ENCODE results near the gene UGT2B17. TPM values are rescaled to one million over a fixed set of nuclear protein-coding genes. Genes with fewer than 3 reads are reported as not detected.

UGT2B17 gene
- total RNA-seq, 2 donors from 2014 or later = not detected

GRCh38 chr4:68606240-68606639 is 30.1 kb upstream of the UGT2B17 start:
- Histone ChIP-seq H3K4me1 (ENCODE audit: control insufficient read depth in 1 of 2, low read depth in 2 of 2) (no peaks in the 10 kb centered on the region), H3K27ac (no peak overlapping the region), H3K4me3 (no peak overlapping the region), H3K9me3 (no peaks in the 10 kb centered on the region), H3K27me3 (replicated peaks; ENCODE audit: insufficient read depth) (no peaks in the 10 kb centered on the region), H3K36me3 (no peaks in the 10 kb centered on the region)
- no peak for ATAC-seq (ENCODE audit: insufficient number of reproducible peaks, low FRiP score, low read depth)
- TF ChIP-seq CTCF (IDR thresholded peaks at IDR 0.05) = no peak
- DNase-seq (ENCODE audit: low spot score) = no peak

GRCh38 chr4:68599150-68599549 is 23.0 kb upstream of the UGT2B17 start:
- H3K4me1 ChIP-seq (ENCODE audit: control insufficient read depth in 1 of 2, low read depth in 2 of 2) = no peaks in the 10 kb centered on the region
- no peak for TF ChIP-seq CTCF (IDR thresholded peaks at IDR 0.05)
- H3K27me3 ChIP-seq (replicated peaks; ENCODE audit: insufficient read depth) = no peaks in the 10 kb centered on the region
- H3K27ac ChIP-seq = no peak overlapping the region
- no peak for ATAC-seq (ENCODE audit: insufficient number of reproducible peaks, low FRiP score, low read depth)
- no peak overlapping the region for H3K4me3 ChIP-seq
- no peaks in the 10 kb centered on the region for H3K9me3 ChIP-seq
- DNase-seq (ENCODE audit: low spot score) = no peak
- H3K36me3 ChIP-seq = no peaks in the 10 kb centered on the region

GRCh38 chr4:68597482-68597881 is 21.4 kb upstream of the UGT2B17 start:
- Histone ChIP-seq H3K4me3 (no peak overlapping the region), H3K9me3 (no peaks in the 10 kb centered on the region), H3K36me3 (no peaks in the 10 kb centered on the region), H3K27me3 (replicated peaks; ENCODE audit: insufficient read depth) (no peaks in the 10 kb centered on the region), H3K4me1 (ENCODE audit: control insufficient read depth in 1 of 2, low read depth in 2 of 2) (no peaks in the 10 kb centered on the region), H3K27ac (no peak overlapping the region)
- ATAC-seq (ENCODE audit: insufficient number of reproducible peaks, low FRiP score, low read depth) (no peak), DNase-seq (ENCODE audit: low spot score) (no peak)
- no peak for TF ChIP-seq CTCF (IDR thresholded peaks at IDR 0.05)

GRCh38 chr4:68594678-68595077 is 18.6 kb upstream of the UGT2B17 start:
- Histone ChIP-seq H3K9me3 (no peaks in the 10 kb centered on the region), H3K4me3 (no peak overlapping the region), H3K27ac (no peak overlapping the region), H3K27me3 (replicated peaks; ENCODE audit: insufficient read depth) (no peaks in the 10 kb centered on the region), H3K36me3 (no peaks in the 10 kb centered on the region), H3K4me1 (ENCODE audit: control insufficient read depth in 1 of 2, low read depth in 2 of 2) (no peaks in the 10 kb centered on the region)
- TF ChIP-seq CTCF (IDR thresholded peaks at IDR 0.05) = no peak
- DNase-seq (ENCODE audit: low spot score) = no peak
- ATAC-seq (ENCODE audit: insufficient number of reproducible peaks, low FRiP score, low read depth) = no peak

GRCh38 chr4:68593112-68593511 is 17.0 kb upstream of the UGT2B17 start:
- ATAC-seq (ENCODE audit: insufficient number of reproducible peaks, low FRiP score, low read depth) = no peak
- H3K4me1 ChIP-seq (ENCODE audit: control insufficient read depth in 1 of 2, low read depth in 2 of 2) = no peaks in the 10 kb centered on the region

More at GRCh38 chr4:68593112-68593511, 17.0 kb upstream of the UGT2B17 start:
- DNase-seq (ENCODE audit: low spot score) = no peak
- no peak overlapping the region for H3K27ac ChIP-seq
- no peaks in the 10 kb centered on the region for H3K36me3 ChIP-seq
- H3K9me3 ChIP-seq = no peaks in the 10 kb centered on the region
- no peak for TF ChIP-seq CTCF (IDR thresholded peaks at IDR 0.05)
- no peaks in the 10 kb centered on the region for H3K27me3 ChIP-seq (replicated peaks; ENCODE audit: insufficient read depth)
- no peak overlapping the region for H3K4me3 ChIP-seq
